ENCODE measurements around the gene COMMD3. TPM values are rescaled to one million over a fixed set of nuclear protein-coding genes. Genes with fewer than 3 reads are reported as not detected.

Gene COMMD3
- total RNA-seq, 3 donors from 2014 or later, result 49.3 to 56.4 (median 51.0) TPM

Other genes with a start within 250 kb of the COMMD3 start
- not detected for gene EBLN1, start 98.4 kb upstream of the COMMD3 start, total RNA-seq
- gene BMI1, start 4.7 kb downstream of the COMMD3 start, total RNA-seq, result 10 to 100 TPM; 80.9 to 96.1 (median 89.5) TPM
- not detected for gene SPAG6, start 29.1 kb downstream of the COMMD3 start, total RNA-seq